Stimulated activated CD4-positive, alpha-beta T cell treated with anti-CD3 and anti-CD28 coated beads, Interleukin-2, amount 100 ng/mL, for 24 hours (primary cell): ENCODE results near the gene ATP1B3.
"Not testable (repeated sequence)": the region's sequence is repeated elsewhere in the genome, so short reads cannot be mapped to it uniquely, and the experiment has no call there.

ENCODE experiments used
- DNase-seq, 2 donors: peaks; one replicate each; pipeline ENCODE4 v3.0.0-alpha.2; 2020

ATP1B3 gene

DNA sequence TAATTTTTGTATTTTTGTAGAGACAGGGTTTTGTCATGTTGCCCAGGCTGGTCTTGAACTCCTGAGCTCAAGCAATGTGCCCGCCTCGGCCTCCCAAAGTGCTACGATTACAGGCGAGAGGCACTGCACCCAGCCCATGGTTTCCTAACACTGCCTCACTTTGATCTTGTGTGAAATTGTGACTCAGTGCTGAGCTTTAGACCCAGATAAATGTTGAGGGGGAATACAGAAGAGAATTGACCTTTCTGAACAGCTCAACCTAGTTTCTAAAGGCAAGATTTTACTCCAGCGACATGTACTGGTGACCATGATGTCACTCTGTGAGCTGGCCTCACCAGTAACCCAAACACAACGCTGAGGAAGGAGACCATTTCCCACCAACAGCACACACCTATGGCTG is 73.5 kb downstream of the ATP1B3 start:
- DNase-seq = no peak

DNA sequence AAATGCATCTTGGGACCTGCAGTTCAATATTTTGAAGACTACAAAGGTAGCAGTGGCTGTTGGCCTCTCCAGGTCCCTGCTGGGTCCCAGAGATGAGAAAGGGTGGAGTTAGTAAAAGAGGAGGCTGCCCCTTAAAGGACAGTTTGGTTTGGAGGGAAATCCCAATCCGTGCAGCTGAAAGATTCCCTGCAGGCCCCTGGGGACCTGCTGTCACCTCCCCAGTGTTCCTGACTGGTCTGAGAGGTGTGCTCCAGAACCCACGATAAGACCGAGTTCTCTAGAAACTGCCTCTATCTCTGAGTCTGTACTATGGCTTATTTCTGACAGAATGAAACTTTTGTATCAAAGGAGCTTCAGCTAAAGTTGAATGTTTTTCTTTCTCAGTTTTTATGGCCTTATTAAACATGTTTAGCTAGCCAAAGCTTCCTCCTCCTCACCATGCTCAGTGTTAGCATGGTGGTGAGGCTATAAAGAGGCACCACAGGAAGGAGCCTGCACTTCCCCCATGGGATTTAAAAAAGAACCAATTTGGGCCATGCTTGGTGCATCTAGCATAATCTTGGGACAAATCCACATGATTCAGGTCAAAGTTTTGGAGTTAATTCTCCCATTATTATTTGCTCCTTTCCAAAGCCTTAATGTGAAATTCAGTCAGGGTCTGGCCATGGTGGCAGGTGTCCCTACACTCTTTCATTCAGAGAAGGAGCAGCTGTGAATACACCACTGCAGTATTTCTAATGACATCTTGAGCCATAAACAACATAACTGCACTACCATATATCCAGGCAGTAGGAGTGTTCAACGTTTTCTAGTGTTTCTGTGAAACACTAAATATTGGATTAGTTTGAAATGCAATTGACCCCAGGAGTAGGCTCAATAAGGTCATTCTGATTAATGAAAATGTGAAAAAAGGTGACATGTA is 74.4 kb downstream of the ATP1B3 start:
- DNase-seq = no peak

DNA sequence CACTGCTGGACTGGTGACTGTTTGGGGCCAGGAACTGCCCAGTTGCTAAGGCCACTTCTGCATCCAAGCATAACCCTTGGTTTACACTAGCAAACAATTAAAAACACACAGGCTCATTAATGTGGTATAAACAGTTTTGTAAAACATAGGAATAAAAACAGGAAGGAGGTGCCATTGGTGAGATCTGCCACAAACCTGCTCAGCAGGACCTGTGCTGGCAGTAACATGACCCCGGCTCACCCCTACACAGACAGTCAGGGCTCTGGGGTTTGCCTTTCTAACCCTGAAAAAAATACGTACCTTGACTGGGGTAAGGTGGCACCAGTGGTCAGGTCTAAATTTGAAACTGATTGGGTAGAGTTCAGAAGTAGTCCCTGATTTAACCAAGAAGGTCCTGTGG is 76.2 kb downstream of the ATP1B3 start:
- DNase-seq = no peak

DNA sequence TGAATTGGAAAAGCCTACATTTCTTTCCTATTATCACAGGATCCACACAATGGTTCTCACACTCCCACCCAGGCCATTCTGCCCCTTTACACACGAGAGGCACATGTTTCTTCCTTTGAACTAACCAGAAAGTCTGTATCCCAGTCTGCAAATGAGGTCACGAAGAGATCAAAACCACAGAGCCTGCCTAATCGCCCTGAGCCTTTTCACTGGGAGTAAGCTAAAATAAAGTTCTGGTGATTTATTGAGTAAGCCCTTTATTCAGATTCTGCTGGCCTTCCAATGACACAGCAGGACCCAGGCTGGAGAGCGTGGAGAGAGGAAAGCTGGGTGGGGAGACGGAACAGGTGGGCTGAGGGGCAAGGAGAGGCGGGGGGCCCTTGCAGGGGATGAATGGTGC is 78.7 kb downstream of the ATP1B3 start:
- no peak for DNase-seq

DNA sequence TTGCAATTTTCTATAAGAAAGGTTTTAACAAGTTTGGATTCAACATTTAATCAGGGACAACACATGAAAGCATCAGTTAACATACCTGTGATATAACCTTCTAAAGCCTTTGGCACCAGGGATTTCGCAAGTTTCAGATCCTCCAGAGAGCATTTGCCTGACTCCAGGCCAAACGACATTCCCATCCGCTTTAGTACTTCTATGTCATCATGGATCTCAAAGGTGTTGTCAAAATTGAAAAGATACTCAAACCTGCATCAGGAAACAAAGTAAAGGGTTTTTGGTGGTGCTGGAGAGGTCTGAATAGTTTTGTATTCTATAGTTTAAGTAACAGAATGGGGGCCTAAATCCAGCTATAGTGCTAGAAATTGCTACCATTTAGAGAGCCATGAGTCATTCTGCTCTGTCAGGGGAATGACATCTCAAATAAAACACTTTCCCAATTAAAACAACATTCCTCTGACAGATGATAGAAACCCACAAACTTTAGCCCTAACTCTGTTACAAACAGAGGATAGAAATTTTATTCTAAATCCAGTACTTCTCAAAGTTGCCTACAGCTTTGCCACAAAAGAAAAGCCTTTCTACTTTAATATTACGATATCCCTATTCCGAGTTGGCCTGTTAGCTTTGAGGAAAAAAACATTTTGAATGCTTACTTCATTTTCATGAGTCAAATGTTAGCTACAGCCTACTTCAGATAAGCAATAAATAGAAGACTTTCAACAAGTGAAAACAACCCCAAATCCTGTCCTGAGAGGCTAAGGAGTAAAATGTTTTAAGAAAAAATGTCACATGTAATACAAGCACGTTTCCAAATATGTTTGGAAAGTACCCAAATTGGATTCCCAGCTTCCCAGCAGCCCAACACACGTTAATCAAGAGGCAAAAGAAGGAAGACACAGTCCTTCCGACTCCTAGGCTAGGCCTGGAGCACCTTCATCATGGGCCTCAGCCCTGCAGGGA is 83.4 kb downstream of the ATP1B3 start:
- DNase-seq = no peak

DNA sequence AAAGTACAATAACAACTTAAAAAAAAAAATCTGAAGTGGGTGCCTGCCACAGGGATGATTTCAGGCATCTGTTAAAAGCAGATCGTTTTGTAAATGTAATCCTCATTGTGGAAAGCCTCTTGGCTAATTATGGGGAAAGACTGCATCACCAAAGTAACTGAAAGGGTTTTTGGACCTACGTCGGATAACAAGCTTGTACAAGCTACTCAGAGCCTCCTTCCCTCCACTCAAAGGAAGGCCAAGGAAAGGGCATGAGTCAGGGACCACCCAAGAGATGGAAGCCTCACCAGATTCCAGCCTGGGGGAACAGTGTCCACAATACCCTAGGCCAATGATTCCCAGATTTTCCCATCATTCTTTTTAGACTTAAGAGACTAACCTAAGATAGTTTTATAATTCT is 84.3 kb downstream of the ATP1B3 start:
- no peak for DNase-seq

DNA sequence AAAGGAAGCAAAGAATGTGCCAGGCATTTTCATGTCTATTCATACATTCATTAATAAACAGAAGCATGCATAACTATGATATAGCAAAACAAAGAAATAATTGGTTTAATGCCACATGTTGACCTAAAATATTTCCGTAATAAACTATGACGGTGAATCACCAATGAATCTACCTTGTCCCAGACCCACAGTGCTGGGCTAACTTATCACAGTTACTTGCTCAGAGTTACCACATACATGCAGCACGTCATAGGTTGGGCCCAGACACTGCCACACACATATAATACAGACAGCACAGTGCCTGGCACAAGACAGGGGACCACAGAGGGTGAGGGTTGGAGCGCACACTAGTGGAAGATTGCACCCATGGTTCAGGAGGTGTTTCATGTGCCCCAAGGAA is 86.9 kb downstream of the ATP1B3 start:
- no peak for DNase-seq

DNA sequence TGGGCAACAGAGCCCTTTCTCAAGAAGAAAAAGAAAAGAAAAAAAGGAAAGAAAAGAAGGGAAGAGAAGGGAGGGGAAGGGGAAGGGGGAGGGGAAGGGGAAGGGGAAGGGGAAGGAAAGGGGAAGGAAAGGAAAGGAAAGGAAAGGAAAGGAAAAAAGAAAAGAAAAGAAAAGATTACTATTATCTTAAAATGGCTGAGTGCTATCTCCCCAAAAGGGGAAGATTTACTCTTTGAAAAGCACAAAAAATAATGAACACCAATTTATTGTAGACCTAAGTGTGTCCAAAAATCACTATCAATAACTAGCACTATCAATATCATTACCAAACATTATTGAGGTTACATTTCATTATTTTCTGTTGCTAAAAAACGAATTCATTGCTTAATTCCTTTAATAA is 89.0 kb downstream of the ATP1B3 start:
- DNase-seq = no peak

DNA sequence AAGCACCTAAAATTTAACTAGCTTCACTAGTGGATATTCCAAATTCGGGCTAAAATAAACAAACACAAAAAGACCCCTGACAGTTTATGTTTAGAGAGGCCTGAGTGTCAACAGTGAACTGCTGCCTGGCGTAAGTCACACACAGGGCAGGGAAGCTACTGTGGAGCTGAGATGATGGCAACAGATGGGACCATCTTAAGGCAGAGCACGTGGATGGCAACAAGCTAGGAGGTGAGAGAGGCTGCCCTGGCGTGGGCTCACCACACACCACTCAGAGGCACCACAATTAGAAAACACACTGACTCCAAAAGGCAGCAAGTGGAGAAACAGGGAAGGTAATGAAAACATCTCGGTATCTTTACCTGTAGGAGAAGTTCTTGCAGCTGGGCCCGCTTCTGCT is 93.3 kb downstream of the ATP1B3 start:
- no peak for DNase-seq

DNA sequence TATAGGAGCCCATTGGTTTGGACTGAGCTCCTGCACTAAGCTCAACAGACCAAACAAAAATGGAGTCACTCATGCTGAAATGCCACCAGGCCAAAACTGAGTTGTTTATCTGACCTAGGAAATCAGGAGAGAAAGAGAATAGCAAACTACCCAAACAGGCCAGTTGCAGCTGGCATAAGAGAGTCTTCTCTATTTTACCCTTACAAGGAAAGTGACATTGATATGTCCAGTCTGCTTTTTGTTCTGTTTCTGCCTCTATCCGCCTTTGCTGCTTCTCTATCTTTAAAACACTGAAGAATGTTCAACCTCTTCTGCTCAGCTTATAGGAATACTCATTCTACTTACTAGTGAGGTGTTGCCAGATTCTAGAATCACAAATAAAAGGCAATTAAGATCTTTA is 95.1 kb downstream of the ATP1B3 start:
- DNase-seq = no peak

DNA sequence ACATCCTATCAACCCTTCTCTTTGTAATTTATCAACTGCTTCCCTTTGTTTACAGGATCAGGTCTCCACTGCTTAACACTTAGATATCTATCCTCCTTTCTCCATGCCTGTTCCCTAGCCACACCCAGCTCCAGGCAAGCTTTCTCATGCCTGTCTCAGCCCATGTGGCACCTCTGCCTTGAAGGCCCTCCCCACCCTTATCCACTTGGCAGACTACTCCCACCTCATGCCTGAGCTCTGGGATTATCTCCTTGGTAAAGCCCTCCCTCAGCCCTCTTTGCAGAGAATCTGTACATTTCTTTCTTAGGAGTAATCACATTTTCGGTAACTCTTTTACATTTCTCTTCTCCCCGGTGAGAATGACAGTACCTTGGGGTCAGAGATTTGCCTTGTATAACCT is 96.0 kb downstream of the ATP1B3 start:
- no peak for DNase-seq

DNA sequence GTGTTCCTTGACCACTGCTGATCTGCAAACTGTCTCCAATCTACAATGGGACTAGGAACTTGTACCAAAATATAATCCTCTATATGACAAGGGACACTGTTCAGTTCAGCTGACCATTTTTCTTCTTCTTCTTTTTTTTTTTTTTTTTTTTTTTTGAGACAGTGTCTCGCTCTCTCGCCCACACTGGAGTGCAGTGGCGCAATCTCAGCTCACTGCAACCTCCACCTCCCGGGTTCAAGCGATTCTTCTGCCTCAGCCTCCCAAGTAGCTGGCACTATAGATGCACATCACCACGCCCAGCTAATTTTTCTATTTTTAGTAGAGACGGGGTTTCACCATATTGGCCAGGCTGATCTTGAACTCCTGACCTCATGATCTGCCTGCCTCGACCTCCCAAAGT is 98.3 kb downstream of the ATP1B3 start:
- not testable (repeated sequence) for DNase-seq
